ENCODE data around the gene ZFP42. TPM values are rescaled to one million over a fixed set of nuclear protein-coding genes. Genes with fewer than 3 reads are reported as not detected.

The ZFP42 gene
- total RNA-seq, result not detected

- Histone ChIP-seq H3K9me3 (peaks cover 0 to 10% (median 0%) of the 10 kb centered on the region in 3 donors), H3K27me3 (peaks cover 0 to 25% (median 0%) of the 10 kb centered on the region in 4 donors), H3K36me3 (no peaks in the 10 kb centered on the region), H3K4me3 (no peak within 1 kb of the TSS), H3K4me1 (no peaks in the 10 kb centered on the region), H3K27ac (no peak within 1 kb of the TSS)
- 27 to 37% methylated on average over 16 to 23 of the region's 58 CpGs for WGBS, 2 donors
- intact Hi-C loops (cut with DNase I), result no loop called here
- no peak for TF ChIP-seq POLR2A (IDR thresholded peaks at IDR 0.05)
- DNase-seq, result no peak
Observed at GRCh38 chr4:187995322-187996207, at the start of gene ZFP42. TSS of gene ZFP42 (plus strand) at chr4:187995771. CDS start at chr4:188002808, 7,037 bp downstream.

GRCh38 chr4:187961171-187961570 lies 34.4 kb upstream of the ZFP42 start:
- H3K27ac ChIP-seq, result no peak overlapping the region
- intact Hi-C loops (cut with DNase I), result no loop called here
- no peaks in the 10 kb centered on the region for H3K4me1 ChIP-seq
- DNase-seq, result no peak
- WGBS, 2 donors, result 84 to 89% methylated on average over 2 of the region's 2 CpGs
- no peaks in the 10 kb centered on the region for H3K9me3 ChIP-seq
- no peaks in the 10 kb centered on the region for H3K36me3 ChIP-seq
- TF ChIP-seq POLR2A (IDR thresholded peaks at IDR 0.05) (no peak), CTCF (IDR thresholded peaks at IDR 0.05) (no peak)
- no peaks in the 10 kb centered on the region for H3K27me3 ChIP-seq
- no peak overlapping the region for H3K4me3 ChIP-seq

GRCh38 chr4:187961961-187962360 lies 33.6 kb upstream of the ZFP42 start:
- 53 to 66% methylated on average over 2 of the region's 2 CpGs for WGBS, 2 donors
- Histone ChIP-seq H3K4me3 (no peak overlapping the region), H3K27me3 (no peaks in the 10 kb centered on the region), H3K36me3 (no peaks in the 10 kb centered on the region), H3K27ac (no peak overlapping the region), H3K9me3 (no peaks in the 10 kb centered on the region), H3K4me1 (no peaks in the 10 kb centered on the region)
- intact Hi-C loops (cut with DNase I), result no loop called here
- TF ChIP-seq CTCF (IDR thresholded peaks at IDR 0.05) (no peak), POLR2A (IDR thresholded peaks at IDR 0.05) (no peak)
- no peak for DNase-seq

GRCh38 chr4:187962926-187963325 lies 32.6 kb upstream of the ZFP42 start:
- DNase-seq, result no peak
- Histone ChIP-seq H3K4me3 (no peak overlapping the region), H3K27ac (no peak overlapping the region), H3K27me3 (no peaks in the 10 kb centered on the region), H3K9me3 (no peaks in the 10 kb centered on the region), H3K36me3 (no peaks in the 10 kb centered on the region), H3K4me1 (no peaks in the 10 kb centered on the region)
- no peak for TF ChIP-seq CTCF (IDR thresholded peaks at IDR 0.05)
- TF ChIP-seq POLR2A (IDR thresholded peaks at IDR 0.05), result no peak
- WGBS, 2 donors, result 22 to 24% methylated on average over 2 to 3 of the region's 3 CpGs
- intact Hi-C loops (cut with DNase I), result no loop called here

- no peaks in the 10 kb centered on the region for H3K36me3 ChIP-seq
- no peak for DNase-seq
- intact Hi-C loops (cut with DNase I), result no loop called here
- TF ChIP-seq CTCF (IDR thresholded peaks at IDR 0.05) (no peak), POLR2A (IDR thresholded peaks at IDR 0.05) (no peak)
- H3K4me3 ChIP-seq, result no peak overlapping the region
- H3K4me1 ChIP-seq, result no peaks in the 10 kb centered on the region
- H3K27ac ChIP-seq, result no peak overlapping the region
- H3K27me3 ChIP-seq, result no peaks in the 10 kb centered on the region
- WGBS, 2 donors, result 89 to 90% methylated on average over 8 of the region's 8 CpGs
- no peaks in the 10 kb centered on the region for H3K9me3 ChIP-seq
Observed at GRCh38 chr4:187965726-187966125, 29.8 kb upstream of the ZFP42 start.

All from esophagus squamous epithelium (tissue), 5 donors.